Lower leg skin (tissue), 4 donors: Measurements from ENCODE around the gene FOXP1. TPM values are rescaled to one million over a fixed set of nuclear protein-coding genes. Genes with fewer than 3 reads are reported as not detected.
A peak's percentile ranks its signal among the peaks of the same experiment; 100 is the strongest.

Experiments
- DNase-seq, 2 donors: peaks; one replicate each; pipeline ENCODE4 v3.0.0-alpha.2; 2019; ENCODE audit warnings: low spot score in 2 of 2
- H3K4me3 ChIP-seq: fragments of 200-600 bp; sonication (generic); 2 replicates; pipeline ENCODE4 v1.5.1; 2017; ENCODE audit warnings: mild to moderate bottlenecking, low read depth; ENCODE audit not compliant: poor library complexity, severe bottlenecking
- POLR2A ChIP-seq, 2 donors: fragments of 450-650 bp; IDR thresholded peaks; one replicate each; pipeline ENCODE4 v1.6.1; 2016 to 2017; ENCODE audit warnings: antibody characterized with exemption in 2 of 2, mild to moderate bottlenecking in 1 of 2, moderate library complexity in 1 of 2
- WGBS, 2 donors: methylation state at CpG; one replicate each; pipeline ENCODE4 v1.1.5; 2018; 5-methylcytosine and 5-hydroxymethylcytosine counted together
- intact Hi-C: fragments of 100-400 bp; cut with DNase I; formaldehyde crosslinking; loops from one replicate; pipeline ENCODE4 v1.15.0; 2023; ENCODE audit warnings: low total_unique reads
- total RNA-seq, 4 donors: library from RNA; depleted of rRNA; stranded (reverse); fragments of >200 nt; gene quantifications; one replicate each; pipeline ENCODE4 v1.1.0, GENCODE V29; 2016
- TF ChIP-seq, protein P1 (sequence below), 3 donors: fragments of 450-650 bp; IDR thresholded peaks; one replicate each; pipeline ENCODE4 v1.5.1; 2016; ENCODE audit warnings: antibody characterized with exemption in 3 of 3, mild to moderate bottlenecking in 3 of 3, moderate library complexity in 2 of 3

The FOXP1 gene
- total RNA-seq, 4 donors from 2014 or later = 46.6 to 66.6 (median 55.2) TPM

DNA sequence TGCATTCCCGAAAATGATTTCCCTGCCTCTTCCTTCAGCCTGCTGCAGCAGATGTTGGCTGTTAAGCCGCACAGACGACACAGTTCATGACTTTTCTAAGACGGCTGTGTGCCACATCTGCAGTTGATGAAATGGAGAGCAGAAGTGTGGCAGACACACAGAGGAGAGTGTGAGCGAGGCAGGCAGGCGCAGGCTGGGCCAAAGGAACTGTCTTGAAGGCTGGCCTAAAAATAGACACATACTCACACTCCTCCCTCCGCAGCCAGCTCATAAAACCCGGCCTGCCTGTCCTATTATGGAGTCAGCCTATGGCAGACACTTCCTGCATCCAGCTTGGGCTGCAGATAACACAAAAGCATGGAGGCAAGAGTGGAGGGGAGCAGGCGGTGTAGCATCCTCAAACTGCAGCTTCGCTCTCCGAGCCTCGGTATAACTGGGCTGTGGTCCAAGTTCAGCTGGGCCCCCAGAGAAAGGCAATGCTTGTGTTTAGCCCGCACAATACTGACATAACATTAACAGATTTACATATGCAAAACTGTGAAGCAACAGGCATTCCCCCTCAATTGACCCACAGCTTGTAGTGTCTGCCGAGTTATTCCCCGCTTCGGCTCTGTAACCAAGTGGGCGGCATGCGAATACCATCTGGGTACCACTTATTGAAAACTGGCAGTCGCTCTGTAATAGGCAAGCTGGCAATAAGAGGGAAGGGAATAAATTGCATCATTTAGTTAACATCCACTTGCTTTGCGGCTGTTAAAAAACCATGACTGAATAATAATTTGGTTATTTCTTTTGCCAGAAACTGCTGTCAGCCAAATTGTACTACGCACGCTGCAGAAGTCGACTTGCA lies 40.8 kb downstream of the FOXP1 start:
- H3K4me3 ChIP-seq = no peak overlapping the region
- TF ChIP-seq, protein P1, sequence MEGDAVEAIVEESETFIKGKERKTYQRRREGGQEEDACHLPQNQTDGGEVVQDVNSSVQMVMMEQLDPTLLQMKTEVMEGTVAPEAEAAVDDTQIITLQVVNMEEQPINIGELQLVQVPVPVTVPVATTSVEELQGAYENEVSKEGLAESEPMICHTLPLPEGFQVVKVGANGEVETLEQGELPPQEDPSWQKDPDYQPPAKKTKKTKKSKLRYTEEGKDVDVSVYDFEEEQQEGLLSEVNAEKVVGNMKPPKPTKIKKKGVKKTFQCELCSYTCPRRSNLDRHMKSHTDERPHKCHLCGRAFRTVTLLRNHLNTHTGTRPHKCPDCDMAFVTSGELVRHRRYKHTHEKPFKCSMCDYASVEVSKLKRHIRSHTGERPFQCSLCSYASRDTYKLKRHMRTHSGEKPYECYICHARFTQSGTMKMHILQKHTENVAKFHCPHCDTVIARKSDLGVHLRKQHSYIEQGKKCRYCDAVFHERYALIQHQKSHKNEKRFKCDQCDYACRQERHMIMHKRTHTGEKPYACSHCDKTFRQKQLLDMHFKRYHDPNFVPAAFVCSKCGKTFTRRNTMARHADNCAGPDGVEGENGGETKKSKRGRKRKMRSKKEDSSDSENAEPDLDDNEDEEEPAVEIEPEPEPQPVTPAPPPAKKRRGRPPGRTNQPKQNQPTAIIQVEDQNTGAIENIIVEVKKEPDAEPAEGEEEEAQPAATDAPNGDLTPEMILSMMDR (IDR thresholded peaks at IDR 0.05) = no peak
- no peak for TF ChIP-seq POLR2A (IDR thresholded peaks at IDR 0.05)
- peak; percentile 83 to 94 for DNase-seq
- 21 to 30% methylated on average over 23 of the region's 23 CpGs for WGBS, 2 donors
- intact Hi-C loops = no loop called here

DNA sequence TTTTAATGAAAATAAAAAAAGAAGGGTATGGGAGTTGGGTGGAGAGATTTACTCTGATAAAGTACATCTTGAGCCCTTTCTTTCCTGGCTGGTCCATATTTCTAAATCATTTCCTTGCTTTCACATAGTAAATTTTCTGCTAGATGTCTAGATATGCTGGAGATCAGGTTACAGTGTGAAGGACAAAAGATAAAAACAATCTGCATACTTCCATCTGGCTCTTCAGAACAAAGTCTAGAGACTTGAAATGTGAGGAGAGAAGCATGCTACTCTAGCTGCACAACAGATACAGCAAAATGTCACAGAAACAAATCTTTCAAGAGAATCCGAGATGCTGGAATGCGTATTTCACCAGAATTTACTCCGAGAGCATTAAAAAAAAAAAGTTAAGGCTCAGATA lies 42.2 kb downstream of the FOXP1 start:
- DNase-seq = no peak
- no peak overlapping the region for H3K4me3 ChIP-seq
- 79 to 85% methylated on average over 3 of the region's 3 CpGs for WGBS, 2 donors
- intact Hi-C loops = no loop called here
- no peak for TF ChIP-seq POLR2A (IDR thresholded peaks at IDR 0.05)
- TF ChIP-seq, protein P1 (IDR thresholded peaks at IDR 0.05) = no peak

DNA sequence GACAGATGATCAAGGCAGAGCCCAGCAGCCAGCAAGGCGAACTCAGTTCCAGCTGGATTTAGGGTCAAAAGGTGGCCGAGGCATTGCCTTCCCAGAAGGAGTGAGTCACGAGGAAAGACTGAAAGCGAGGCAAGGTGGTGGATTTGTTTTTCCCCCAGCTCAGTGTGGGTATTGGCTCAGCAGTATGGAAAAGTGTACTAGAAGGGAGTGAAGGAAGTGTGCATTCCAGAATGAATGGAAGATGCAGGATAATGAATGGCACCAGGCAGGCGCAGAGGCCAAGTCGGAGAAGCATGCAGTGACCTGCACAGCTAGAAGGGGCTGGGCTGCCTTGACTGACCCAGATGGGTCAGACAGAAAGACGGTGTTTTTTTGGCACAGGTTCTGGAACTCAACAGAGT lies 46.3 kb downstream of the FOXP1 start:
- intact Hi-C loops = no loop called here
- H3K4me3 ChIP-seq = no peak overlapping the region
- TF ChIP-seq POLR2A (IDR thresholded peaks at IDR 0.05) = no peak
- TF ChIP-seq, protein P1 (IDR thresholded peaks at IDR 0.05) = no peak

DNA sequence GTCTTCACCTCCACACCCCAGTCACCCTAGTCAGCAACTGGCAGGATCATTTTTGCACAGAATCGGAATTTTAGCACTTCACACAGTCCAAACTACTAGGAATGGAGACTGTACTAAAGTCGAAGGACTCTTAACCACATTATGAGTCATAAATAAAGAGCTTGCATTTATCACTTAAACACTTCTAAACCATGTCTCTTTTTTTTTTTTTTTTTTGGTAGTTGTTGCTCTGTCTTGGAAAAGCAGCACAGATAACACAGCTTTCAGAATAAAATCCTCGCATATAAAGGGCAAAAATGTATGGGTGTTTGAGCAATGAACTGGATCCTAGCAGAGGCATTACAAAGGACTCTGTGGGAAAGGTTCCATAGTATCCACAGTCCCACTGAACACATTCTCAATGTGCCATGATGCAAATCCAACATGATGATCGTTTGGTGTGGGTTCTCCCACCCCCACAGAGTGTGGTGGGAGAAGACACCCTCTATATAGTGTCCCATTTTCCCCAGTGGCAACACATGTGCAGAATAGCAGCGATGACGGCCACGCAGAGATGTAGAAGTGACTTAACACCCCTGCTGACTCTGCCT lies 47.1 kb downstream of the FOXP1 start:
- DNase-seq = no peak
- 83 to 85% methylated on average over 7 of the region's 7 CpGs for WGBS, 2 donors
- intact Hi-C loops = no loop called here
- H3K4me3 ChIP-seq = no peak overlapping the region
- no peak for TF ChIP-seq POLR2A (IDR thresholded peaks at IDR 0.05)
- TF ChIP-seq, protein P1 (IDR thresholded peaks at IDR 0.05) = no peak

More for the DNA sequence above, 46.3 kb downstream of the FOXP1 start:
- 42 to 52% methylated on average over 7 of the region's 7 CpGs for WGBS, 2 donors
- no peak for DNase-seq

DNA sequence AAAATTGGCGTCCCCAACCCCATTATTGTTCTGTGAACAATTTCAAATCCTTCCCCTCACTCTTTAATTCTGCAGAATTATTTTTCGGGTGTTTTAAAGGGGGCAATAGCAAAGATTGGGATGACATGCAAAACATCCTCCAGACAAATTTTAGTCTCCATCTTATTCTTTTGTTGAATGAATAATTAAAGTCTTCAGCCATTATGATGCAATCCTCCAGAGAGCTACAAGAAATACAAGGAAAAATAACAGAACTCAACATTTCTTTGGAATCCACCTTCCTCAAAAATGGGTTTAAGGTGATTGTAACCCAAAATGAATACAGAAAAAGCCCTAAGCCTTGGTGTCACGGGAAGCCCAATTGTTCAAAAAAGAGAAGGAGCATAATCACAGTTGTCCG lies 49.9 kb downstream of the FOXP1 start:
- no peak for DNase-seq
- no peak for TF ChIP-seq POLR2A (IDR thresholded peaks at IDR 0.05)
- TF ChIP-seq, protein P1 (IDR thresholded peaks at IDR 0.05) = no peak
- H3K4me3 ChIP-seq = no peak overlapping the region
- WGBS, 2 donors = 80 to 86% methylated on average over 4 of the region's 4 CpGs
- intact Hi-C loops = no loop called here
